RWPE2 (cell line): ENCODE results near the gene DNMT3A.
A peak's percentile ranks its signal among the peaks of the same experiment; 100 is the strongest.

ENCODE experiments used
- ATAC-seq: fragments of 200-7000 bp; cut with Tn5 transposase; 3 replicates; pipeline ENCODE4 v1.9.1; 2021; ENCODE audit warnings: low read depth
- DNase-seq: peaks from one replicate; pipeline ENCODE4 v3.0.0-alpha.2; 2020; ENCODE audit warnings: low spot score
- H3K27ac ChIP-seq: fragments of 450-650 bp; 2 replicates; pipeline ENCODE4 v1.5.1; 2017; ENCODE audit warnings: mild to moderate bottlenecking; ENCODE audit not compliant: poor library complexity, severe bottlenecking
- H3K27me3 ChIP-seq: fragments of 250-450 bp; sonication (Bioruptor Pico); 2 replicates; pipeline ENCODE4 v1.5.1; 2021; ENCODE audit warnings: mild to moderate bottlenecking, moderate library complexity; ENCODE audit not compliant: insufficient read depth, poor library complexity, severe bottlenecking
- H3K36me3 ChIP-seq: fragments of 250-450 bp; sonication (Bioruptor Pico); 2 replicates; pipeline ENCODE4 v1.5.1; 2020; ENCODE audit warnings: low read depth, mild to moderate bottlenecking, moderate library complexity
- H3K4me1 ChIP-seq: fragments of 250-450 bp; sonication (Bioruptor Pico); 2 replicates; pipeline ENCODE4 v1.5.1; 2021; ENCODE audit warnings: mild to moderate bottlenecking, moderate library complexity; ENCODE audit not compliant: insufficient read depth, poor library complexity, severe bottlenecking
- H3K4me3 ChIP-seq: fragments of 250-450 bp; sonication (Bioruptor Pico); 2 replicates; pipeline ENCODE4 v1.5.1; 2021; ENCODE audit warnings: mild to moderate bottlenecking, moderate library complexity; ENCODE audit not compliant: severe bottlenecking
- H3K9me3 ChIP-seq: fragments of 250-450 bp; sonication (Bioruptor Pico); 2 replicates; pipeline ENCODE4 v1.5.1; 2021; ENCODE audit warnings: mild to moderate bottlenecking, moderate library complexity; ENCODE audit not compliant: severe bottlenecking
- TF ChIP-seq, protein P1 (sequence below): fragments of 450-650 bp; IDR thresholded peaks from one replicate; pipeline ENCODE4 v1.5.1; 2017; ENCODE audit warnings: mild to moderate bottlenecking, moderate library complexity; ENCODE audit not compliant: poor library complexity, severe bottlenecking

Gene DNMT3A

GRCh38 chr2:25354116-25354515 lies 12.4 kb upstream of the DNMT3A start:
- ATAC-seq, result no peak
- H3K27ac ChIP-seq, result no peak overlapping the region
- no peak for DNase-seq
- peaks cover 7% of the 10 kb centered on the region for H3K4me1 ChIP-seq
- no peaks in the 10 kb centered on the region for H3K36me3 ChIP-seq
- H3K27me3 ChIP-seq, result no peaks in the 10 kb centered on the region
- no peaks in the 10 kb centered on the region for H3K9me3 ChIP-seq
- H3K4me3 ChIP-seq, result no peak overlapping the region
- TF ChIP-seq, protein P1, sequence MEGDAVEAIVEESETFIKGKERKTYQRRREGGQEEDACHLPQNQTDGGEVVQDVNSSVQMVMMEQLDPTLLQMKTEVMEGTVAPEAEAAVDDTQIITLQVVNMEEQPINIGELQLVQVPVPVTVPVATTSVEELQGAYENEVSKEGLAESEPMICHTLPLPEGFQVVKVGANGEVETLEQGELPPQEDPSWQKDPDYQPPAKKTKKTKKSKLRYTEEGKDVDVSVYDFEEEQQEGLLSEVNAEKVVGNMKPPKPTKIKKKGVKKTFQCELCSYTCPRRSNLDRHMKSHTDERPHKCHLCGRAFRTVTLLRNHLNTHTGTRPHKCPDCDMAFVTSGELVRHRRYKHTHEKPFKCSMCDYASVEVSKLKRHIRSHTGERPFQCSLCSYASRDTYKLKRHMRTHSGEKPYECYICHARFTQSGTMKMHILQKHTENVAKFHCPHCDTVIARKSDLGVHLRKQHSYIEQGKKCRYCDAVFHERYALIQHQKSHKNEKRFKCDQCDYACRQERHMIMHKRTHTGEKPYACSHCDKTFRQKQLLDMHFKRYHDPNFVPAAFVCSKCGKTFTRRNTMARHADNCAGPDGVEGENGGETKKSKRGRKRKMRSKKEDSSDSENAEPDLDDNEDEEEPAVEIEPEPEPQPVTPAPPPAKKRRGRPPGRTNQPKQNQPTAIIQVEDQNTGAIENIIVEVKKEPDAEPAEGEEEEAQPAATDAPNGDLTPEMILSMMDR, result no peak

- Histone ChIP-seq H3K9me3 (no peaks in the 10 kb centered on the region), H3K27me3 (no peaks in the 10 kb centered on the region), H3K27ac (peak overlapping the region; percentile 37), H3K4me1 (peaks cover 15% of the 10 kb centered on the region), H3K36me3 (no peaks in the 10 kb centered on the region), H3K4me3 (no peak overlapping the region)
- ATAC-seq, result peak; percentile 71
- TF ChIP-seq, protein P1, result no peak
- no peak for DNase-seq
Observed at GRCh38 chr2:25349397-25349796, 7.7 kb upstream of the DNMT3A start.

- no peaks in the 10 kb centered on the region for H3K27me3 ChIP-seq
- H3K4me1 ChIP-seq, result peaks cover 15% of the 10 kb centered on the region
- TF ChIP-seq, protein P1, result no peak
- H3K36me3 ChIP-seq, result no peaks in the 10 kb centered on the region
- ATAC-seq, result no peak; the same call in 2 of the 3 replicates
- no peak overlapping the region for H3K4me3 ChIP-seq
- no peaks in the 10 kb centered on the region for H3K9me3 ChIP-seq
- no peak for DNase-seq
- H3K27ac ChIP-seq, result no peak overlapping the region
Observed at GRCh38 chr2:25347846-25348245, 6.1 kb upstream of the DNMT3A start.

DNA sequence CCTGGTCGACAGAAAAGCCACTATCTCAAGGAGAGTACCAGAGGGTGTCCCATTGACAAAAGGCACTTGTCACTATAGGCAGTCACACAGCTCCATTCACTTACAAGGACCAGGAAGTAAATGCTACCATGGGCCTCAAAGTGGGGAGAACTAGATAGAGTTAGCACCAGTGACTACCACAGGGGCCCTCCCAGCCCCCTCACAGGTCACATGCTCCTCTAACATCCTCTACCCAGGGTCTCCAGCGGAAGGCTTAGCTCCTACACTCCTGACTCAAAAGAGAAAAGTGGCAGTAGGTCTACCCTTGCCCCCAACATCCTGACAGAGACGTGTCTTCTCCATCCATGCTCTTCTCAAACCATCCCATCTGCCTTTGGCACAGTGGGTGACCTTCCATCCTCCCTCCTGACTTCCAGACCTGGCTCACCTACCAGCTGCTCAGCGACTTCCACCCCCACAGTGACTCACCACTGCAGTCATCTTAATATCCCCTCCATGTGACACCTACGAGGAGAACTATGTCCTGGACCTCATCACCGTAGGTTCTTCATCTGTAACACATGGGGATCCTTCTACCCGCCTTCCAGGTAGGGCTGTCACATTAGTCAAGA lies 5.6 kb upstream of the DNMT3A start:
- TF ChIP-seq, protein P1, result no peak
- DNase-seq (no peak), ATAC-seq (peak; percentile 38; the same call in 2 of the 3 replicates)
- H3K4me3 ChIP-seq, result no peak overlapping the region
- H3K36me3 ChIP-seq, result no peaks in the 10 kb centered on the region
- no peaks in the 10 kb centered on the region for H3K9me3 ChIP-seq
- peaks cover 15% of the 10 kb centered on the region for H3K4me1 ChIP-seq
- no peaks in the 10 kb centered on the region for H3K27me3 ChIP-seq
- no peak overlapping the region for H3K27ac ChIP-seq

- TF ChIP-seq, protein P1, result no peak
- no peak overlapping the region for H3K4me3 ChIP-seq
- DNase-seq (no peak), ATAC-seq (no peak)
- H3K9me3 ChIP-seq, result no peaks in the 10 kb centered on the region
- peaks cover 7% of the 10 kb centered on the region for H3K4me1 ChIP-seq
- no peaks in the 10 kb centered on the region for H3K36me3 ChIP-seq
- no peak overlapping the region for H3K27ac ChIP-seq
- H3K27me3 ChIP-seq, result no peaks in the 10 kb centered on the region
Observed at GRCh38 chr2:25343187-25343825, 1.6 kb upstream of the DNMT3A start.
